HG03045 (cell line): ENCODE data around the gene TH.
"Not testable (repeated sequence)": the region's sequence is repeated elsewhere in the genome, so short reads cannot be mapped to it uniquely, and the experiment has no call there.

Experiments used
- ATAC-seq: cut with Tn5 transposase; IDR thresholded peaks from one replicate; pipeline ENCODE4 v1.9.1; 2021; ENCODE audit warnings: mild to moderate bottlenecking, moderate library complexity; ENCODE audit not compliant: unreplicated experiment

Gene TH

GRCh38 chr11:2132246-2132645 is 39.4 kb downstream of the TH start:
- ATAC-seq, result no peak

GRCh38 chr11:2131371-2132236 is 40.0 kb downstream of the TH start:
- no peak for ATAC-seq

GRCh38 chr11:2130881-2131352 is 40.7 kb downstream of the TH start:
- ATAC-seq, result no peak

DNA sequence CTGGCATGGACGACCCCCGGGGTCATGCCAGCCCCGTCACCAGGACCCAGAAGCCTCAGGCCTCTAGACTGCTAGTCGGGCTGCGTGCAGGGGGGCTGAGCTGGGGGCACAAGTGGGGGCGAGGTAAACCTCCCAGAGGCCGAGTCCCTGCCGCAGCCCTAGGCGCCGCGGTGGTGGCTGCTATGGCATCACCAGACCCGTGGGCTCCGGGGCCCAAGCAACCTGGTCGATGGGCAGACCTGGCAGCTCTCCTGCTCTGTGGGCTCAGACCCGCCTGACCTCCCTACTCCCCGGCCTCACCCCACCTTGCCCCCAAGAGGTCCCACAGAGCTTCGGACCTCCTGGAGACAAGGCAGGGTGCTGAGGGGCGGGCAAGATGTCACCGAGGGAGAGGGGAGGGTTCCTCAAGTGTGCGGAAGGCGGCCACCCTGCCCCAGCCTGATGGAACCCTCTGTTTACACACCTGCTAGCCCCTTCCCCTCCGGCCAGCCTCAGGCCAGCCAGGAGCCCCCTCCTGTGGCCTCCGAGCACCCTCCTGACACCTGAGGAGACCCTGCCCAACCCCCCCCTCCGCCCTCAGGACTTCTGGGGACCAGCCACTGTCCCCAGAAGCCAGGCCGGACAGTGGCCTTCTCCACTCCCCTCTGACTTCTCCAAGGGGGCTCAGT is 41.8 kb downstream of the TH start:
- ATAC-seq, result no peak

- ATAC-seq, result no peak
Measured at GRCh38 chr11:2129308-2129698, 42.3 kb downstream of the TH start.

DNA sequence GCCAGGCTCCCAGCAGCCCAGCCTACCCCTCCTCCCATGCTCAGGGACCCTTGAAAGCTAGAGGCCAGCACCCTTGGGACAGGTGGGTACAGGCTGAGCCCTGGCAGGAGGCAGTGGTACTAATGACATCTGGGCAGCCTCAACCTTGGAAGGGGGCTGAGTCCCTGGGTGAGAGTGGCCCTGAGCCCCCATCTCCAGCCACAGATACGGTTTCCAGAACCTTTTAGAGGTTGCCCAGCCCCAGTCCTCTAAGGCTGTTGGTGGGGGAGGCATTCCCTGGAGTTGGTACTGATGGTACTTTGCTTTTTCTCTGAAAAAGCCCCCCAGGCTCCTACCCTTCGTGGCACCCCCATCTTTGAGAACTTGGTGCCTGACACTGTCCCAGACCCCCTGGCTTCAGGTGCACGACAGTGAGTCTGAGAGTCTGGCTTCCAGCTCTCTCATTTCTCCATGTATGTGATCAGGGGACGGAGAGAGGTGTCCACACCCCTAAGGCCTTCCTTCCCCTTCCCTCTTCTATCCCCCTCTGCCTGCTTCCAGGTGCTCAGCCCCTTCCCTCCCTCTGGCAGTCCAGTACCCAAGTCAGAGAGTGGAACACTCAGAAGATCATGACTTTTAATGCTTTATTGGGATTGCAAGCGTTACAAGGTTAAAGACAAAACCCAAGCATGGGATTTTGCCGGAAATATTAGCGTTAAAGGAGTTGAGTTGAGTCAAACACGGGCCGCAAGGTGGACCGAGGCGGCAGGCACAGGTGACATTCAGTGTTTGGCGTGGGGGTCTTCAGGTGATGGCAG is 42.9 kb downstream of the TH start:
- ATAC-seq, result no peak

- ATAC-seq, result no peak
Measured at GRCh38 chr11:2128130-2128510, 43.5 kb downstream of the TH start.

DNA sequence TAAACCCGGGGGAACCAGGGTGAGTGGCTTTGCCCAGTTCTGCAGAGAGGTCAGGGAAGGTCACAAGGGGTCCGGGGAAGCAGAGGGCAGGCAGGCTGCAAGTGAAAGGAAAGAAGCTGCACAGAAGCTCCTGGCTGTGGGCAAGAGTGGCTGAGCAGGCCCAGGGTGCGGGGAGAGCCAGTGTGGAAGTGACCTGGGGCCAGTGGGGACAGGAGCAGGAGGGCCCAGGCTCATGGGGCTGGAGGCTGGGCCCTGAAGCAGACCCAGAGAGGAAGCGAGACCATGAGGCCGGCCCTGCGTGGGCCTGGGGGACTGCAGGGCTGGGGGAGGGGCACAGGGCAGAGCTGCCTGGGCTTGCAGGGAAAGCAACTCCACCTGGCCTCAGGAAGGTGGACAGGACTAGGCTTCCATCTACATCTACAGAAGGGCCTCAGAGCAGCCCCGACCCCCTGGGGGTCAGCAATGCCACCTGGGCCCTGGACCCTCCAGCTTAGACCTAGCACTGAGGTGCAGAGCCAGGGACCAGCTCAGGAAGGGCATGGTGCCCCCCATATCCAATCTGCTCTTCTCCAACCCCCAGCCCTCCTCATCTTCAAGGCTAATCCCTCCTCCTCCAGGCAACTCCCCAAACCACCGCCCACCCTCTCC is 44.0 kb downstream of the TH start:
- no peak for ATAC-seq

- no peak for ATAC-seq
Measured at GRCh38 chr11:2126520-2127085, 45.0 kb downstream of the TH start.

GRCh38 chr11:2124736-2125484 is 46.7 kb downstream of the TH start:
- ATAC-seq, result not testable (repeated sequence)

DNA sequence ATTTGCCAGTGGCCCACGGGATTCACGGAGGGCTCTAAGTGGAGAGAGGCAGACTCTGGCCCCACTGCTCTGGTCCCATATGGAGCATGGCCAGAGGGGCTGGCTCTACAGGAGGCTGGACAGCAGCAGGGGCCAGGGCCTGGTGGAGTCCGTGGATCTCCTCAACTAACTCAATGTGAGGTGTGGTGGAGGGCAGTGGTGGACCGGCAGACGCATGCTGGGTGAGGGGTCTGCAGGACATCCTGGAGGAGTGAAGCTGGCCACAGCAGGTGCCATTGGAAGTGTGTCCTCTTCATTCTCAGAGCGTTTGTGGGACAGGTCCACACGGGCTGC is 48.0 kb downstream of the TH start:
- ATAC-seq, result no peak

DNA sequence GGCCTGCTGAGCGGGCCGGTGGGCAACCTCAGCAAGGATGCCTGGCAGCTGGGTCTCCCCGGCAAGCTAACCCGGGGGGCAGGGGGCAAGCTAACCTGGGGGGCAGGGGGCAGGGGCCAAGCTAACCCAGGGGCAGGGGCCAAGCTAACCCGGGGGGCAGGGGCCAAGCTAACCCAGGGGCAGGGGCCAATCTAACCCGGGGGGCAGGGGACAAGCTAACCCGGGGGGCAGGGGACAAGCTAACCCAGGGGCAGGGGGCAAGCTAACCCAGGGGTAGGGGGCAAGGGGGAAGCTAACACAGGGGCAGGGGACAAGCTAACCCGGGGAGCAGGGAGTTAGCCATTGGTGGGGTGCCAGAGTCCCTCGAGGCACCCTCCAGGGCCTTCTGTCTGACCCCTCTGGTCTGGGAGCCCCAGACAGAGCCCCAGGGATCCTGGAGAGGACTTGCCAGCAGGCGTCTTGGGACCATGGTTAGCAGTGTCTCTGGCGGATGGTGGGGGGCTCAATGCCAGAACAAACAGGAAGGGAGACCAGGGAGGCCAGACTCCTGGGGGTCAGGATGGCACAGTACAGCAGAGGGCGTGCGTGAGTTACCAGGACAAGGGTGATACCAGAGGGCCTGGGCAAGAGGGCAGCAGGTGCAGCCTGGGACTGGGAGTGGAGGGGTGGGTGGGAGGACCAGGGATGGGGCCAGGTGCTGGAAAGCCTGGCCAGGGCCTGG is 48.5 kb downstream of the TH start:
- ATAC-seq, result no peak

GRCh38 chr11:2122222-2122906 is 49.3 kb downstream of the TH start:
- no peak for ATAC-seq

- no peak for ATAC-seq
Measured at GRCh38 chr11:2121227-2122130, 50.1 kb downstream of the TH start.

DNA sequence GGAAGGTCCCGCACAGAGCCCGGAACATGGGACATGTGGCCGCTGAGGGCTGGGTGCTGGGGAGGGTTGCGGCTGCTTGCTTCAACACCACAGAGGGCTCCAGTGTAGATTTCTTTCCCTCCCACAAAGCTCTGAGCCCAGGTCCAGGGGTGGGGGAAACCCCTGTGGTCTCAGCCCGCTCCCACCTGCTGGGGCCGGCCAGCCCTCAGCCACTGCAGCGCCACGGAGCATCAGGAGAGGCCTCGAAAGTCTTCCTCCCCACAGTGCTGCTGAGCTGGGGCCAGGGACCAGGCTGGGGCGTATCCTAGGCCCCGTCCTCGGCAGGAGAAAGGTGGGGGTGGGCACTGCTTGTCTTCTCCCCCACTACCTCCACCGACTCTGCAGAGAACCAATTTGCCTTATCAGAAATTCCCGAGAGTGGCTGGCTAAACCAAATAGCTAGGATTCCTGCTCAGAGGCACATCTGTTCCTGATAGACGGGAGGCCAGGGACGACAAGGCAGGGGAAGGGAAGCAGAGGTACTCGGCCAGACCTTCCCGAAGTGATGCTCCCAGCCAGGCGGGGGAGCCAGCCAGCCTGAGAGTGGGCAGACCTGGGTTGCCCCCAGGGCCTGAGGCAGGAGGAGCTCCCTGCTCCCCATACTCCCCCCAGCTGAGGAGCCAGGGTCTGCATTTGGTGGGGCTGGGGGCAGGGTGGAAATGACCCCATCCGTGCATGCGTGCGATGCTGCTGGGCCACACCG is 51.1 kb downstream of the TH start:
- ATAC-seq, result no peak

DNA sequence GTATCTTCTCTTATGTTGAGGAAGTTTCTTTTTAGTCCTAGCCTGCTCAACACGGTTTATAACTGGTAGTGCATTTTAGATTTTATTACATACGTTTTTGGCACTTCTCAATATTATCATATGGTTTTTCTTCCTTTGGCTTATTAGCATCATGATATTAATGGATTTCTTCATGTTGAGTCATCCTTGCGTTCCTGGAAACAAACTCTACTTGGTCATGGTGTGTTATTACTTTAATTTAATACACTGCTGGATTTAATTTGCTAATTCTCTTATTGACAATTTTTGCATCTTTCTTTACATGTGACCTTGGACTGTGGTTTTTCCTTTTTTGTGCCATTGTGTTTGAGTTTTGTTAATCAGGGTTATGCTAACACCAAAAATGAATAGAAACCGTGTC is 52.9 kb downstream of the TH start:
- no peak for ATAC-seq

DNA sequence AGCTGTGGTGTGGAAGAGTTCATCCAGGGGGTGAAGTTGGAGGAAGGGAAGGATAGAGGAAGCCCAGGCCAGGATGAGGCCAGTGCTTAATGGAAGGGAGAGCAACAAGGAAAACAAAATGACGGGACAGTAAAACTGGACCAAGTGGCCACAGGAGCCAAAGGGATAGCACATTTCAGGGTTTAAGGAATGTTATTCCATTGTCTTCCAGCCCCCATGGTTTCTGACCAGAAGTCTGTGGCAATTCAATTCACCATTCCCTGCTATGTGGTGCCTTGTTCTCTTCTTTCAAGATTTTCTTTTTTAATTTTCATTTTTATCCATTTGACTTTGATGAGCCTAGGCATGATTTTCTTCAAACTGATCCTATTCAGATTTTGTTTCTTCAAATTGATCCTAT is 54.9 kb downstream of the TH start:
- ATAC-seq, result no peak
